ENCODE data around the gene SIDT1.

SIDT1 gene

DNA sequence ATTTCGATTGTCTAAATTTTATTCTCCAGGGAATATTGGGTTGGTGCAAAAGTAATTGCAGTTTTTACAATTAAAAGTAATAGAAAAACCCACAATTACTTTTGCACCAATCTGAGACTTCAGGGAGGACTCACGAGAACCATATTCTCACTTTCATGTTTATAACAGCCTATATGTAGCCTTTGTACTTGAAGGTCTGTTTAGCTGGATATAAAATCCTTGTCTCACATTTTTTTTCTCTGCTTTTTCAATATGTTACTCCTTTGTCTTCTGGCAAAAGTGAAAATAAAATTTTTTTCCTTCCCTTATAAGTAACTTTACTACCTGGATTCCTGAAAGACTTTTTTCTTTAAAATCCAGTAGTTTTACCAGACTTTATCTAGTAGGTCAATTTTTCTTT is 9.2 kb downstream of the SIDT1 start:
- in situ Hi-C loops (cut with HindIII; ENCODE audit: low sequenced_read_pairs): no loop called here

DNA sequence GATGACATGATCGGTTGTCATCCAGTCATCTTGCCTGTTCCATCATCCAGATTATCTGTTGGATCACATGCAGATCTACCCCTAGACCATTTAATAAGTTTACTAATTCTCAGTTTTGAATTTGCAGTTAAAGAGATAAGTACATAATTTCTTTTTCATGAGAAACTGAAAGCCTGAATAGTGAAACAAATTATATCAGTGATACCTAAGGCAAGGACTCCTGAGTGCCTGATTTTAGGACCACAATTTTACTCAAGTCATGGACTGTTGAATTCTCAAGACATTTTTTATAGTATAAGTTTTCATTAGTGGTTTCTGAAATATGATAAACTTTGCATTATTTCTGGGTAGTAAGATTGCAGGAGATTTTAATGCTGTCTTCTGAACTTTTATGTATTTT is 13.2 kb downstream of the SIDT1 start:
- in situ Hi-C loops (cut with HindIII; ENCODE audit: low sequenced_read_pairs): no loop called here

DNA sequence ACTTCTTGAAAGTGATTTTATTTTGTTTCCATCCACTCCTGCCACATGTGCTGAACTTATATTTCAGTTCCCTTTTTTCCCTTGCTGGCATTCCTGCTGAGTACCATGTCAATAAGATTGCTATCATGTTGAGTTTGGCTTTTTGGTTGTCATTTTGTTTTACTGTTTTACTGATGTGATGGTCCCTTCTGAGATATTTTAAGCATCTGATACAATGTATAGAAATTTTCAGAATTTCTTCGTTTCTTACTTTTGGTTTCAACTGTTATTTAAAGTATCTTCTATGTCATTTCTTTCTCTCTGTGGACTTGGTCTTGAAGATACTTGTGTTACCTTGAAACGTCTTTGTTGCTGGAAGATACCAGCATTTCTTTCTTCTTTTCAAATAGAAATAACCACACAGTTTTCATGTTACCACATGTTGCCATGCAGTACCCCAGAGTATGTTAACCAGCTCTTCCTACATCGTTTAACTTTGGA is 14.1 kb downstream of the SIDT1 start:
- in situ Hi-C loops (cut with HindIII; ENCODE audit: low sequenced_read_pairs): no loop called here

DNA sequence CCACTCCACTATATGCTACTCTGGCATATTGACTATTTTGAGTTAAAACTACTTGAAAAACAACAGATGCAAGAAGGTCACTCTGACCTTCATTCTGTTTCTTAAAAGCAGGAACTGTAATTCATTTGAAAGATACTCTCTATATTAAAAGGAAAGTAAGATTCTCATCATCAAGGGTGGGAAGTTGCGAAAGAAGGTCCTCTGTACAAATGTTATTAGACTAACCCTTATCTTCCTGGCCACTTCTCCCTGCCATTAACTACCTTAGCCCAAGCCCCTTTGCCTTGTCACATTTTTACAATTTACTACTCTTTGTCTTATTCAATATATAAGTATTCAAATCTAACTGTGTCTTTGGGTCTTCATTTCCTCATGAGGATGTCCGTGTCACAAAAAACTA is 16.1 kb downstream of the SIDT1 start:
- in situ Hi-C loops (cut with HindIII; ENCODE audit: low sequenced_read_pairs): no loop called here

DNA sequence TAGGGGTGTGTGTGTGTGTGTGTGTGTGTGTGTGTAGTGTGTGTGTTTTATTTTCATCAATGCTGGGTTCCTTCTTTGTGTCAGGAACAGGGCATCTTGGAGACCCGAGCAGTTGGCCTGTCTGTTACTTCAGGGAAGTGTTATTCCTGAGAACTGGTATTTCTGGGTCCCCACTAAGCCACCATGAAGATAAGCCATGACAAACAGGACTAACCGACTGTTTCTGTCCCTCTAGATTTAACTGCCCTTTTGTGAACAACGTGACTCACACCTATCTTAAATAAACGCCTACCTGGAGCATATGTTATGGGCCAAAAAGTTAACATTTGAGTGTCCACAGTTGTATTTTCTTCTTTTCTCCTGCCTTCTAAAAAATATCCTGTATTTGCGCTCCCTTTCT is 19.5 kb downstream of the SIDT1 start:
- in situ Hi-C loops (cut with HindIII; ENCODE audit: low sequenced_read_pairs): no loop called here

DNA sequence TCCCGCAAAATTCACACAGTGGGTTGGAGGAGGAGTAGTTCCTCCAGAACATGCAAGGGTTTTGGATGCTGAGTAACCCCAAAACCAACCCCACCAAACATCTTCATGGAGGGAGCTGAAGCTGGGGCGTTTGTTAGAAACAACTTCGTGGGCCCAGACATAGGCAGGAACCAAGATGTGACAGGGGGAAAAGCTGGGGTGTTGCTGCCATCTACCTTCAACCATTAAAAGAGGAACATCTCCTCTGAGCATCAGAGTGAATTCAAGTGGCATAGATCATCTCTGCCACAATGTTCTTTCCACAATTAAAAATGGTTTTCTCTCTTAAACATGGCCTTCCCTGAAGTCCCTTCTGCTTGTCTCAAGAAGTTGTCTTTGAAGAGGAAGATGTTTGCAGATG is 20.5 kb downstream of the SIDT1 start:
- in situ Hi-C loops (cut with HindIII; ENCODE audit: low sequenced_read_pairs): no loop called here

DNA sequence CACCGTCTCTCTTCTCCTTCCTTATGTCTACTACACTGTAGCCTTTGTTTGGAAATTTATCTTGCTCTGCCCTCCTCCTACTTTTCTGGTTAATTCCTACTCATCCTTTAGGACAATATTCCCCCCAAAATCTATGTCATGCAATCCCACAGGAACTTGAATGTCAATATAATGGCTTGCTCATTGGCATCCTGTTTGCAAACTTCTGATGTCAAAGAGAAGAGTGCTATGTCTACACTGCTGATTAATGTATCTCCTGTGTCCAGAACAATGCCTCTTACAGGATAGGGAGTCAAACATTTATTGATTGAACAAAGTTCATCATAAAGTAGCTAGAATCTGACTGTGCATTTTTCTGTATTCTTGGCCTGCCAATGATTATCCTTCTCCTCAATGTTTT is 22.8 kb downstream of the SIDT1 start:
- in situ Hi-C loops (cut with HindIII; ENCODE audit: low sequenced_read_pairs): no loop called here

DNA sequence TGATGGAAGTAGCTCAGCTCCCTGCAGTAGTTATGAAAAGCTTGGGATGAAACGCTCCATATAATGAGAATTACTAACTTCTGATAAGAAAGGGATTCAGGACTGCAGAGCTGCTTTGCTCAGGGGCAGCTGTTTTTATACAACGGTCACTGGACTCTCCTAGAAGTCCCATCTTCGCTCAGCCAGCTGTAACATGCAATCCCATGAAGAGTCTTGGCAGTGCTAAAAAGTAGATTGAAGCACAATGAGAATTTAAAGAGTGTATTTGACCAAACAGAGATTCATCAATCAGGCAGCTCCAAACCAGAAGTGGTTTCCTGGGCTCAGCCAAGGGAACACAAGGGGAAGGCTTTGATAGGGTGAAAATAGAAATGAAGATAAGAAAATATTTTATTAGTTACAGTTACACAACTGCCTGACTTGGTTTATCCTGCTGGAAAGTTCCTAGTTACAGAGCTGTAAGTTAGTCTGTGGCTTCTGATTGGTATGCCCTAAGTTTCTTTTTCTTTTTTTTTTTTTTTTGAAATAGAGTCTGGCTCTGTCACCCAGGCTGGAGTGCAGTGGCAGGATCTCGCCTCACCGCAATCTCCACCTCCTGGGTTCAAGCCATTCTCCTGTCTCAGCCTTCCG is 24.1 kb downstream of the SIDT1 start:
- in situ Hi-C loops (cut with HindIII; ENCODE audit: low sequenced_read_pairs): no loop called here

DNA sequence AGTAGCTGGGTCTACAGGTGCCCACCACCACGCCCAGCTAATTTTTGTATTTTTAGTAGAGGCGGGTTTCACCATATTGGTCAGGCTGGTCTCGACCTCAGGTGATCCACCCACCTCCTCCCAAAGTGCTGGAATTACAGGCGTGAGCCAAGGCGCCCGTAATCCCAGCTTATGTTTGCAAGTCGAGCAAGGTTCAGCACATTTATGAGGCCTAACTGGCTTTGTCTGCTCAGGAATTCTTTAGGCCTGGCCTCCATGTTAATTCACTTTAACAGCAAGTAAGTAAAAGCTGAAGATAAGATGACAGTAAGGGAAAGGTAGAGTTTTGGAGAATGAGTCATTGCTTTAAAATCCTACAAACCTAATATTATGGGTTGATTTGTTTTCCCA is 24.6 kb downstream of the SIDT1 start:
- in situ Hi-C loops (cut with HindIII; ENCODE audit: low sequenced_read_pairs): no loop called here

DNA sequence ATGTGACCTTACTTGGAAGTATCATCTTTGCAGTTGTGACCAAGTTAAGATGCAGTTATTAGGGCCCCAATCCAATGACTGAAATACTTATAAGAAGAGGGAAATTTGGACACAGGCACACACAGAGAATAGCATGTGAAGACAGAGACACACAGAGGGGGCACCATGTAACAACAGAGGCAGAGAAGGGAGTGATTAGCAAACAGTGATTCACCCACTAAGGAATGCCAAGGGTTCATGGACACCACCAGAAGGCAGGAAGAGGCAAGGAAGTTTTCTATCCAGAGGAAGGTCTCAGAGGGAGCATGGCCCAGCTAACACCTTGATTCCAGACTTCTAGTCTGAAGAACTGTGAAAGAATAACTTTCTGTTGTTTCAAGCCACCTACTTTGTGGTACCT is 25.0 kb downstream of the SIDT1 start:
- in situ Hi-C loops (cut with HindIII; ENCODE audit: low sequenced_read_pairs): no loop called here

DNA sequence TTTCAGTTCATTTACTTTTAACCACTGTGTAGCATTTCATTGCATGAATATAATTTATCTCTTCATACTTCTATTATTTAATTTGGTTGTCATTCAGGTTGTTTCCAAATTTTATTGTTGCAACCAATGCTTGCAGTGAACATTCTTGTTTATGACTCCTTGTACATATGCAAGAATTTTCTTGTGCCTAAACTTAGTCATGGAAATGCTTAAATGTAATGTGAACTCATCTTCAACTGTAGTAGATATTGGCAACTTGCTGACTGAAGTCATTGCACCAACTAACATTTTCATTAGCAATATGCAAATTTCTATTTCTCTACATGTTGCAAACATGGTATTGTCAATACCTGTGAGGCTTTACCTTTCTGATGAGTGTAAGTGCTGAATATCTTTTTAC is 26.7 kb downstream of the SIDT1 start:
- in situ Hi-C loops (cut with HindIII; ENCODE audit: low sequenced_read_pairs): no loop called here

DNA sequence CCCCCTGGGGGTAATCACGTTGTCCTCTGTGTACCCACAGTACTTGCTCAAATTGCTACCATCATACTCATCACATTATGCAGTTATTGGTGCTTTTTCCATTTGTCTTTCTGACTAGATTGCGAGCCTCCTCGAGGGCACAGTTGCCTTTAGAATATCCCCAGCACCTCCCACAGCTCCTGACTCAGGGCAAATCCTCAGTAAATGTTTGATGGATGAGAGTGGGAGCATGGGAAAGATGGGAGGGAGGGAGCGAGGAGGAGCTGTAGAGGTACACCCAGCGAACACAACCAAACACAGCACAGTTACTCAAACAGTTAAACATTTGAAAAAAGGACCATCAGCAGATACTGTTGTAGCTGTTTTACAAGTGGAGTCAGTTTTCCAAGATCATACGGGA is 27.9 kb downstream of the SIDT1 start:
- in situ Hi-C loops (cut with HindIII; ENCODE audit: low sequenced_read_pairs): no loop called here

DNA sequence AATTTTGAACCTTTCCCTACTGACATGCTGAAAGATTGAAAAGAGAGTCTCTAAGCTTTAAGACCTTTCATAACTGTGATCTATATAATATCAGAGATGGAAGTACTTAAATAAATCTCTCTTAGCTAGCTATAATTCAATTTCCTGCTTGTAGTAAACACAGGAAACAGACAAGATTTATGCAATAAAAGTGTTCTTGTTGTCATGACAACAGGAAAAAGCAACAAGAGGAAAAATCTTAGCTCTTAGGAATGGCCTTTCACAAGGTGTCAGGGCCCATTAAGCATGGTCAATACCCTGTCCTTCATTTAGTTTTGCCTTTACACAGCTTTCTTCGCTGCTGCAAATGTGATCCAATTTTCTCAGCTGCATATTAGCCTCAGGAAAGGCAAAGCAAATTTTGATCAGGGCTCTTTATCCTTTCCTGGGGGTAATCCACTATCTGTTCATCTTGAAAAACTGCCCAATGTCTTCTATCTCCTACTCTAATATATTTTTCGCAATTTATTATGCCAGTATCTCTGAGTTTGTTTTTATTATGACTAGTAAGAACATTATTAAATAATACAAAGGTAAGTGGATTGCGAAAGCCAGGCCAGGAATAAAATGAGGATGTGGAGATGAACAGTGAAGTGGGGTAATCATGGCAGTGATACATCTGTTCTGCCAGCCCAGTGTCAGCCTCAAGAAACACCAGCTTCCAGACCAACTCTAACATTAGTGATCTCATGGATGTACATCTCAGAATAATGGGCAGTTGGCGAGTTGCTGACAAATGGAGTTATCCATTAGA is 28.7 kb downstream of the SIDT1 start:
- in situ Hi-C loops (cut with HindIII; ENCODE audit: low sequenced_read_pairs): no loop called here

DNA sequence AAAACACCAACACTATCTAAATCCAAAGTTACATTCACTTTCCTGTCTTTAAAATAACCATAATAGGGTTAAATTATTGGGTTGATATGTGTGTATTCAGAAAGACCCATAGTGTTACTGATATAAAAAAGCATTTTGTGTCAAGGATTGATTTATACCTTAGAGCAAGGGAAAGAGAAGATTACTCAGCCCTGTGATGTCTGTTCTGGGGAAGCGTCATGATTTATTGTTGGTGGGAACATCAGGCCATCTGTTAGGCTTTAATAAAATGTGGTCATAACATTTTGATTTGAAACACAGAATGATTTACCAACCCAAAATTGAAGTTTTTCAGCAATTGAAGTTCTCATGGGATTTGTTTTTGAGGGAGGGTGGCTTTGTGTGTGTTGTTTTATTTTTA is 33.2 kb downstream of the SIDT1 start:
- in situ Hi-C loops (cut with HindIII; ENCODE audit: low sequenced_read_pairs): no loop called here

DNA sequence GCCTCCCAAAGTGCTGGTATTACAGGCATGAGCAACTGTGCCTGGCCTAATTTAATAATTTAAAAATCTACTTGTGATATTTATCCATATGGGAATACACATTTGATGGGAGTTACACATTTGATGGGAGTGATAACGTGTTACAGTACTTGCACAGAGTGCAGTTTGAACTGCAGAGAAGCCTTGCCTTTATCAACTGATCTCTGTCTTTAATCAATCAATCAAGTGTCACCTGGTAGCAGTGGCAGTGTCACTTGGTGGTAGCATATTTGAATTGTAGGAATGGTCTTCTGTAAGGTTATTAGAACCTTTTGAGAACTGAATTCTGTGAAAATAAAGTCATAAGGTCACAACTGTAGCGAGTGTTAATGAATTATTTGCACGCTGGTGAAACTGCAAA is 37.8 kb downstream of the SIDT1 start:
- in situ Hi-C loops (cut with HindIII; ENCODE audit: low sequenced_read_pairs): no loop called here

DNA sequence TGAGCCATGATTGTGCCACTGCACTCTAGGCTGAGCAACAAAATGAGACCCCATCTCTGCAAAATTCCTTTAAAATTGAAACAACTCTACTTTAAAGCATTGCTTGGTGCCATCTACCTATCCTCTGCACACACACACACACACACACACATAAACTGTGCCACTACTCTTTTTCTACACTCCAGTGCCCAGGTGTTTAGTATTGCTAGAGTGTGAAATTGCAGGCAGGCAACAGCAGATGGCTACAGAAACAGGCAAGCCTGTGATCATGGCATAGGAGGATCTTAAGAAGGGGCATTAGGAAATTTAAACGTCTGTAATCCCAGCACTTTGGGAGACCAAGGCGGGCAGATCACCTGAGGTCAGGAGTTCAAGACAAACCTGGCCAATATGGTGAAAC is 39.0 kb downstream of the SIDT1 start:
- in situ Hi-C loops (cut with HindIII; ENCODE audit: low sequenced_read_pairs): no loop called here

DNA sequence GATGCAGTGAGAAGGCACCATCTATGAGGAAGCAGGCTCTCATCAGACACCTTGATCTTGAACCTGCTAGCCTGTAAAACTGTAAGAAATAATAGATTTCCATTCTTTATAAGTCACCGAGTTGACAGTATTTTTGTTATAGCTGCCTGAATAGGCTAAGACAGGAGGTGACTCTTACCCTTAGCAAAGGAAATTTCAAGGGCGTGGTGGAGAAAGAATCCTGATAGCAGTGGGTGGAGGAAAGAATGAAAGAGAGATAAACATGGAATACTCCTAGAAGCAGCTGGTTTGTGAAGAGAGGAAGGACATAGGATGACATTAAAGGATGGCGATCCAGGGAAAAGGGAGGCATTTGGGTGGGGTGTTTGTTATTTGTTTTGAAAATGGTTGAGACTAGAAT is 41.4 kb downstream of the SIDT1 start:
- in situ Hi-C loops (cut with HindIII; ENCODE audit: low sequenced_read_pairs): no loop called here

DNA sequence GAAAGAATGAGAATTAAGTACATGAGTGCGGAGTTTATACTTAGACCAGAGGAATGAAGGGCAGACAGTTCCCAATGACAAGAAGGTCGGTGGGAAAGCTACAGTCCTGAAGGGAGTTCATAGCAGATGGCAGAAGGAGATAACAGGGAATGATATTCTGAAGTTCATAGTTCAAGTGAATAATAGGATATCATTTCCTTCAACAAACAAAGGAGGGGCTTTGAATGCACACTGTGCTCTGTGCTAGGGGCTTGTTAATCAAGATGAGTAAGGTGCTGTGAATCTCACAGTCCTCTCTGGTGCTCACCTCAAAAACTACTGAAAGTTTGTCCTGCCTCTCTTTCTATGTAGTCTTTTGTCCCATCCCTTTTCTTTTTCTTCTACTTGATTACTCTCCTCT is 41.9 kb downstream of the SIDT1 start:
- in situ Hi-C loops (cut with HindIII; ENCODE audit: low sequenced_read_pairs): no loop called here

DNA sequence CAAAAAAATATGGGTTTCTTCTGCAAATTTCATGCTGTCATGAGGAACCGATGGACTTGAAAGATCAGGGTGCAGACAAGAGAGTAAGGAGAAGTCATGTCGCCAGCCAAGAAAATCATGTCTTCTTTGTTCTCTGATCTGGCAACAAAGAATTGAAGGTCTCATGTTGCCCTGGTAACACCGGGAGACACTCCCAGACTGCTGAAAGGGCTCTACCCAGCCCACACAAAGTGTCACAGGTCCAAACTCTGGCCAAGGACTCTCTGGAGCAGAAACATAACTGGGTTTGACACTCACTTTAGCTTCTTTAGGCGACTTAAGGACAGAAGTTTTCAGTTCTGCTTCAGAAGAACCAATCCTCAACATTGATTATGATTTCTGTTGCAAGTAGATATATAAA is 42.9 kb downstream of the SIDT1 start:
- in situ Hi-C loops (cut with HindIII; ENCODE audit: low sequenced_read_pairs): loop anchor here (5.0 kb wide), 2 partner anchors 48 to 78 kb away; no protein-coding TSS in a partner anchor

DNA sequence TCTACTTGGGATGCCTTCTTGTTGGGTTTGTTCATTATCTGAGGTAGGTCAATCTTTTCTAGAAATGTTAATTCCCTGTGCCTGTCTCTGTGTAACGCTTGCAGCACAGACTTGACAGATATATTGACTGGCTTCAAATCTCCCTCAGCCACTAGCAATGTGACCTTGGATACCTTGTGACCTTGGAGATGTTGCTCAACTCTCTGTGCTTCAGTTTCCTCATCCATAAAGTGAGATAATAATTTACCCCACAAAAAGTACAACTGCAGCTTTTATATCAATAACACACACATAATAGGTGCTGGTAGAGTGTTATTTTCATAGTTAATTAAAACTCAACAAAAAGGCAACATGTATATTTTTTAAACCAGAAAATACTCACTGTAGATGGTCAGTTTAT is 52.9 kb downstream of the SIDT1 start:
- in situ Hi-C loops (cut with HindIII; ENCODE audit: low sequenced_read_pairs): no loop called here

DNA sequence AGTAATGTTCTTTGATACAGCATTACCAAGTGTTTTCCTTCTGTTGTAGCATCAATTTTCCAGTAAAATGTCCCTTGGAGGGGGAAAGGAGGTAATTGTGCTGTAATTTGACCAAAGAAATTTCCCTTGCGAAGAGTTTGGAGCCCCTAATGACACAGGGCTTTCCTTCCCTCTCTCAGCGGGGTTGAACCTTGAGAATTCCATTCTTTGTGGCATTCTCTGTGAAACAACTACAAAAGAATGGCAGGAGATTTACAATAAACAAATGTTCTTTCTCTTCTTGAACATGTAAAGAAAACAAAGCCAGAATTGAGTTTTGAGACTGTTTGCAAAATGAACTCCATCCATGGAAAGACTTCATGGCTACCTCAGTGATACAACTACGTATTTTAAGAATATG is 53.4 kb downstream of the SIDT1 start:
- in situ Hi-C loops (cut with HindIII; ENCODE audit: low sequenced_read_pairs): no loop called here

DNA sequence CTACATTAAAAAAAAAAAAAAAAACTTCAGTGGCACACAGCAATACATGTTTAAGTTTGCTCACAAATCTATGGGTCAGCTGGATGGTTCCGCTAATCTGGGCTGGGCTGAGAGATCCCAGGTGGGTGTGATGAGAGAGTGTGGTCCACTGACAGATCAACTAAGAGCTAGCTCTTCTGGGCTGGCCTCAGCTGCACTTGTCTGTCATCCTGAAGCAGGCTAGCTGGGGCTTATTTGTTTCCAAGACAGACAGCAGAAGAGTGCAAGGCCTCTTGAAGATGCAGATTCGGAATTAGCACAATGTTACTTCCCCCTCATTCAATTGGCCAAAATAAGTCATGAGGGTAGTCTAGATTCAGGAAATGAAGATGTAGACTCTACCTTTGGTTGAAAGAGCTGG is 56.5 kb downstream of the SIDT1 start:
- in situ Hi-C loops (cut with HindIII; ENCODE audit: low sequenced_read_pairs): no loop called here

DNA sequence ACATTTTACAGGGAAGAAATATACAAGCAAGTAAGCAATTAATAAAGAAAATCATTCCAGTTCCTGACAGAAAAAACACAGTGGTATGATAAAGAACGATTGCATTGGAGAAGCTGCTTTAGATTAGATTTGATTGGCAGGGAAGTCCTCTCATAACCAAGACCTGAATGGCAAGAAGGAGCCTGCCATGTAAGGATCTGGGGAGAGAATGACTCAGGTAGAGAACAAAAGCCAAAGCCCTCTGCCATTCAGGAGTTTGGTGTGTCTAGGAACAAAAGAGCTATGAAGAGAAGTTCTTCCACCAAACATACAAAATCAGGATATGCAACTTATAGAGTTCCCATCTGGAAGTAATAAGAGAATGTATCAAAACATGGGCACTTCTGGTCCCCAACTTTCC is 57.6 kb downstream of the SIDT1 start:
- in situ Hi-C loops (cut with HindIII; ENCODE audit: low sequenced_read_pairs): no loop called here

All from endothelial cell of hepatic sinusoid (primary cell).